ENCODE measurements around the gene GREM2. TPM values are rescaled to one million over a fixed set of nuclear protein-coding genes. Genes with fewer than 3 reads are reported as not detected.

GREM2 gene
- total RNA-seq, 1 experiment from 2014 or later = not detected

DNA sequence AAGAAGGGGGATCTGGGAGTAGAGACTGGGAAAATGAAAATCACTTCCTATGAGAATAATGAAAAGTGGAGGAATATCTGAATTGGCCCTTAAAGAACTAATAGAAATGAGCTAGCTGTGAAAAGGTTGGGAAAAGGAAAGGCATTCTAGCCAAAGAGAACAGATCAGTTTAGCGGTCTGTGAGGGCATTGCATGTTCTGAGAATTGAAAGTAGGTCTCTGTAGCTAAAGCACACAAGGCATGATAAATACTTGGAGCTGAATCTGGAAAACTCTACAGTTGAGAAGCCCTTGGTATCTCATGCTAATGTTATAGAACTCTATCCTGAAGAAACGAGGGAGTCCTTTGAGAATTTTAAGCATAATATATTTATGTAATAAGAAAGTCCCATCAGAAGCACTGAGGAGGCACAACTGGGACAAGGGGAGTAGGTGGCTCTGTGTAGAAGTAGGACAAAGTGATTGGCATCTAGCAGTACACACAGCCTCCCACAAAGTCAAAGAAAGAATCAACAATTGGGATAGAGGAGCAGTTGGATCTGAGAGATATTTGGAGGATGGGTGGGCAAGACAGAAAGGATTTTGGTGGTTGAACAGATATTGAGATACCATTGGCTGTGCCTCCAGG lies 78.7 kb downstream of the GREM2 start:
- H2BK120ac ChIP-seq (ENCODE audit: low read depth, low read length, poor library complexity, severe bottlenecking) = no peak overlapping the region
- no peak overlapping the region for H3K56ac ChIP-seq (ENCODE audit: insufficient read length, low read depth, low read length)
- no peak overlapping the region for H2BK12ac ChIP-seq (ENCODE audit: insufficient read length, low read depth, low read length)
- H3K23me2 ChIP-seq (ENCODE audit: insufficient read length, low read depth, low read length, poor library complexity, severe bottlenecking) = no peaks in the 10 kb centered on the region
- no peak overlapping the region for H4K5ac ChIP-seq (ENCODE audit: insufficient read length, low read depth, low read length)
- no peaks in the 10 kb centered on the region for H3K79me1 ChIP-seq (ENCODE audit: insufficient read depth, low read depth, low read length, poor library complexity, severe bottlenecking)
- peaks cover 0 to 4% (median 3%) of the 10 kb centered on the region in 3 experiments; a peak in 1 of 7 replicates for H3K36me3 Mint-ChIP-seq (ENCODE audit: insufficient read depth in 1 of 3, low read depth in 3 of 3)
- no peaks in the 10 kb centered on the region; a peak in 1 of 5 replicates for H3K9me3 Mint-ChIP-seq
- peaks cover 2% of the 10 kb centered on the region; the same call in 1 of the 2 replicates for H3K27me3 Mint-ChIP-seq (ENCODE audit: low read depth)
- no peak overlapping the region for H2BK15ac ChIP-seq (ENCODE audit: low read depth, low read length)
- H3K4me2 ChIP-seq (ENCODE audit: insufficient read depth, insufficient read length, low read length) = no peak overlapping the region
- DNase-seq = no peak
- no CpG with 5 or more reads among the region's 2 CpGs for WGBS (ENCODE audit: extremely low coverage, insufficient read length, low lambda C conversion rate)
- no peaks in the 10 kb centered on the region for H3K27me3 ChIP-seq (ENCODE audit: insufficient read depth, low read length)
- no peak overlapping the region for H3K18ac ChIP-seq (ENCODE audit: insufficient read length, low read depth, low read length)
- no peak overlapping the region for H3K27ac ChIP-seq (ENCODE audit: insufficient read length, low read depth, low read length)
- no peak overlapping the region for H2BK5ac ChIP-seq (ENCODE audit: insufficient read length, low read length)
- H3K4me1 ChIP-seq (ENCODE audit: insufficient read depth, low read length) = no peaks in the 10 kb centered on the region
- no peak overlapping the region for H4K91ac ChIP-seq (ENCODE audit: insufficient read length, low read depth, low read length)
- no peak overlapping the region for H3K9ac ChIP-seq (ENCODE audit: extremely low read depth, insufficient read length, low read length)
- H3K4ac ChIP-seq (ENCODE audit: low read depth, low read length) = no peak overlapping the region
- H3T11ph ChIP-seq (ENCODE audit: low read length) = no peak overlapping the region
- H4K20me1 ChIP-seq (ENCODE audit: control insufficient read depth, insufficient read depth, insufficient read length) = no peaks in the 10 kb centered on the region
- no peak for TF ChIP-seq CTCF (conservative IDR thresholded peaks at IDR 0.05)
- H3K4me3 Mint-ChIP-seq = no peak overlapping the region
- H2BK20ac ChIP-seq (ENCODE audit: low read depth, low read length, poor library complexity, severe bottlenecking) = no peak overlapping the region
- H3K79me2 ChIP-seq (ENCODE audit: insufficient read depth, low read length) = no peaks in the 10 kb centered on the region
- H2AK5ac ChIP-seq (ENCODE audit: insufficient read length, low read length) = no peak overlapping the region
- no peak overlapping the region for H3K23ac ChIP-seq (ENCODE audit: insufficient read length, low read depth, low read length)
- no peak overlapping the region for H3K14ac ChIP-seq (ENCODE audit: insufficient read depth, low read length)
- H4K8ac ChIP-seq (replicated peaks; ENCODE audit: insufficient read length, low read depth, low read length) = no peak overlapping the region
- no peak overlapping the region for H3K27ac Mint-ChIP-seq
- H2AFZ ChIP-seq (ENCODE audit: low read length) = no peak overlapping the region
- no peaks in the 10 kb centered on the region for H3K9me3 ChIP-seq (ENCODE audit: control insufficient read depth, low read depth, low read length)
- no peaks in the 10 kb centered on the region for H3K4me1 Mint-ChIP-seq
